ENCODE results near the gene GM2A. TPM values are rescaled to one million over a fixed set of nuclear protein-coding genes. Genes with fewer than 3 reads are reported as not detected.
A peak's percentile ranks its signal among the peaks of the same experiment; 100 is the strongest.

Gene GM2A
- total and polyA plus RNA-seq, 7 donors, result 3.0 to 12.1 (median 6.9) TPM

DNA sequence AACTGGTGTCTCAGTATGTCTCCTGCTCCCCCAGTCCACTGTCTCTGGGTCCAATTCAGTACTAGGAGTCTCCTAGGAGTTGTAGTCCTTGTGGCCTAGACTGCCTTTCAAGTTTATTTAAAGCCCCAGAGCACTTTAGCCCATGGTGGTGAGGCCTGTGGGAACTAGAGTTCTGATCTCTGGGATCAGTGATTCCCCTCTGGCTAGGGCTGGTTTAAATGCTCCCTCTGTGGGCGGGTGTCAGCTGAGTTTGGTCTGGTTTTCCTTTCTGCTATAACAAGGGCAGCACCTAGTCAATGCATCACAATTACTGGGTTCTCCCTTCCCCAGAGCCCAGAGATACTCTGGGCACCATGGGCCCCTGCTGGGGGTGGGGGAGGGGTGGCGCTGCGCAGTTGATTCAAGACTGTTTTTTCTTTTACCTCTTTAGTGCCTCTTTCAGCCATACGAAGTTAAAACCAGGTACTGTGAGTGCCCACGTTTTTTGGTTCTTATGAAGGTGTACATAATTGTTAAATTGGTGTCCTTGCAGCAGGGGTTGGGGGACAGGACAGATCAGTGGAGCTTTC, 59.9 kb downstream of the GM2A start:
- peak in 2 of 4 donors; percentile 16 to 31 for ATAC-seq
- Histone ChIP-seq H3K9me3 (no peaks in the 10 kb centered on the region), H3K4me1 (no peaks in the 10 kb centered on the region), H3K4me3 (no peak overlapping the region), H3K27me3 (ENCODE audit: insufficient read depth in 3 of 3, low read length in 2 of 3) (peaks cover 0 to 3% (median 0%) of the 10 kb centered on the region in 3 donors), H3K36me3 (ENCODE audit: insufficient read depth in 1 of 2, low read depth in 1 of 2) (peaks cover 0 to 28% of the 10 kb centered on the region in 2 donors), H3K27ac (no peak overlapping the region)
- WGBS, 3 donors, result 58 to 66% (median 64%) methylated on average over 5 of the region's 5 CpGs
- TF ChIP-seq, protein P1, sequence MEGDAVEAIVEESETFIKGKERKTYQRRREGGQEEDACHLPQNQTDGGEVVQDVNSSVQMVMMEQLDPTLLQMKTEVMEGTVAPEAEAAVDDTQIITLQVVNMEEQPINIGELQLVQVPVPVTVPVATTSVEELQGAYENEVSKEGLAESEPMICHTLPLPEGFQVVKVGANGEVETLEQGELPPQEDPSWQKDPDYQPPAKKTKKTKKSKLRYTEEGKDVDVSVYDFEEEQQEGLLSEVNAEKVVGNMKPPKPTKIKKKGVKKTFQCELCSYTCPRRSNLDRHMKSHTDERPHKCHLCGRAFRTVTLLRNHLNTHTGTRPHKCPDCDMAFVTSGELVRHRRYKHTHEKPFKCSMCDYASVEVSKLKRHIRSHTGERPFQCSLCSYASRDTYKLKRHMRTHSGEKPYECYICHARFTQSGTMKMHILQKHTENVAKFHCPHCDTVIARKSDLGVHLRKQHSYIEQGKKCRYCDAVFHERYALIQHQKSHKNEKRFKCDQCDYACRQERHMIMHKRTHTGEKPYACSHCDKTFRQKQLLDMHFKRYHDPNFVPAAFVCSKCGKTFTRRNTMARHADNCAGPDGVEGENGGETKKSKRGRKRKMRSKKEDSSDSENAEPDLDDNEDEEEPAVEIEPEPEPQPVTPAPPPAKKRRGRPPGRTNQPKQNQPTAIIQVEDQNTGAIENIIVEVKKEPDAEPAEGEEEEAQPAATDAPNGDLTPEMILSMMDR (IDR thresholded peaks at IDR 0.05), result no peak
- intact Hi-C loops (cut with DNase I), result loop anchor here in 1 of 2 donors (10.0 kb wide), 2 partner anchors 128 to 188 kb away; no protein-coding TSS in a partner anchor
- DNase-seq, result no peak

- 27 to 62% (median 28%) methylated on average over 2 of the region's 2 CpGs for WGBS, 3 donors
- intact Hi-C loops (cut with DNase I), result loop anchor here in 1 of 2 donors (10.0 kb wide), 2 partner anchors 129 to 189 kb away; no protein-coding TSS in a partner anchor
- no peak overlapping the region for H3K27ac ChIP-seq
These were observed 60.4 kb downstream of the GM2A start for GRCh38 chr5:151313357-151313756.

DNA sequence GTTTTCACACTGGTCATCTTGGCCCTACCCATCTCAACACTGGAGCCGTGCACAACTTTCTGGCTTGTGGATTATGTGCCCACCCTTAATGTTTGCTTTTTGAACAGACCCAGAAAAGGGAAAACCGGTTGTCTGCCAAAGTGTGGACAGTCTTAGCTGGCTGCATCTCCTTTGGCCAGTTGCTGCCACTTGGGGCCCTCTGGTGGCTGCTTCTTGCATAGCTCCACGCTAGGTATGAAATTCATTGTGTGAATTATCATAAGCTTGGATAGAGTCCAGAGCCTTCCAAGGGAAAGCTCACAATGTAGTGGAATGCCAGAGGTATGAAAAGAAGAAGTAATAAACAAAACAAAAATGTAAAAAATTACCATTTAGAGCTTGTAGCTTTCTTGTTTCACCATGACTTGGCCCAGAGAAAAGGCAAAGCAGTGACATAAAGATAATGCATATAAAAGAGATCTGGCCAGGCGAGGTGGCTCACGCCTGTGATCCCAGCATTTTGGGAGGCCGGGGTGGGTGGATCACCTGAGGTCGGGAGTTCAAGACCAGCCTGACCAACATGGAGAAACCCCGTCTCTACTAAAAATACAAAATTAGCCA, 63.1 kb downstream of the GM2A start:
- 57 to 64% (median 63%) methylated on average over 8 of the region's 8 CpGs for WGBS, 3 donors

More at GRCh38 chr5:151313357-151313756, 60.4 kb downstream of the GM2A start:
- TF ChIP-seq, protein P1 (IDR thresholded peaks at IDR 0.05), result no peak
- Histone ChIP-seq H3K27me3 (ENCODE audit: insufficient read depth in 3 of 3, low read length in 2 of 3) (peaks cover 0 to 3% (median 0%) of the 10 kb centered on the region in 3 donors), H3K36me3 (ENCODE audit: insufficient read depth in 1 of 2, low read depth in 1 of 2) (peaks cover 0 to 31% of the 10 kb centered on the region in 2 donors), H3K4me1 (no peaks in the 10 kb centered on the region), H3K4me3 (no peak overlapping the region), H3K9me3 (no peaks in the 10 kb centered on the region)
- DNase-seq (no peak), ATAC-seq (no peak)

DNA sequence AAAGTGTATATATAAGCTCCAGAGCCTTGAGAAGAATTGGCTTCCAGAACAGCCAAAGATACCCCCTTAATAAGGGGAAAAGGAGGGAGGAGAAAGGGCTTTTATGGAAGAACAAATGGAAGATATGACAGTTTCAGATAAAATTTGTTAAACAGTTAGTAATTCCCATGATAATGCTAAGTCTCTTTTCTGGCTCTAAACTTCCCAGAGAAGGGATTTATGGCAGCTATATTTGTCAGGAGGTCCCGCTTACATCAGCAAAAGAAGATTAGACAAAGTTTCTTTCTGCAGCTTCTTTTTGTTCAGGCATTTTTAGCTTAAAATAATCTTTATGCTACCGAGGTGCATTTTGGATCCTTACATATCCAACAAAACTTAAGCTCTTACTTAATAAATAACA, 64.9 kb downstream of the GM2A start:
- 53 to 63% (median 55%) methylated on average over 2 of the region's 2 CpGs for WGBS, 3 donors

More for the DNA sequence above, 63.1 kb downstream of the GM2A start:
- Histone ChIP-seq H3K4me3 (no peak overlapping the region), H3K27me3 (ENCODE audit: insufficient read depth in 3 of 3, low read length in 2 of 3) (peaks cover 0 to 3% (median 0%) of the 10 kb centered on the region in 3 donors), H3K9me3 (no peaks in the 10 kb centered on the region), H3K36me3 (ENCODE audit: insufficient read depth in 1 of 2, low read depth in 1 of 2) (peaks cover 0 to 55% of the 10 kb centered on the region in 2 donors), H3K4me1 (no peaks in the 10 kb centered on the region), H3K27ac (no peak overlapping the region)
- intact Hi-C loops (cut with DNase I), result loop anchor here in 1 of 2 donors (5.0 to 10.0 kb wide), 3 partner anchors 131 to 336 kb away; no protein-coding TSS in a partner anchor
- DNase-seq (peak; percentile 75 to 81), ATAC-seq (peak; percentile 71 to 85 (median 77))
- TF ChIP-seq, protein P1 (IDR thresholded peaks at IDR 0.05), result peak; percentile 81

More for the DNA sequence above, 64.9 kb downstream of the GM2A start:
- H3K9me3 ChIP-seq, result no peaks in the 10 kb centered on the region
- no peak overlapping the region for H3K27ac ChIP-seq
- H3K36me3 ChIP-seq (ENCODE audit: insufficient read depth in 1 of 2, low read depth in 1 of 2), result peaks cover 0 to 61% of the 10 kb centered on the region in 2 donors
- TF ChIP-seq, protein P1 (IDR thresholded peaks at IDR 0.05), result no peak
- peaks cover 7% of the 10 kb centered on the region for H3K4me1 ChIP-seq
- DNase-seq (no peak), ATAC-seq (no peak)
- no peaks in the 10 kb centered on the region for H3K27me3 ChIP-seq (ENCODE audit: insufficient read depth in 3 of 3, low read length in 2 of 3)
- no peak overlapping the region for H3K4me3 ChIP-seq
- intact Hi-C loops (cut with DNase I), result loop anchor here in 1 of 2 donors (5.0 to 10.0 kb wide), 3 partner anchors 133 to 334 kb away; no protein-coding TSS in a partner anchor
